Hepatocyte (in vitro differentiated cells): ENCODE data around the gene PAWR. TPM values are rescaled to one million over a fixed set of nuclear protein-coding genes. Genes with fewer than 3 reads are reported as not detected.

Experiments used
- DNase-seq: peaks from one replicate; pipeline ENCODE4 v3.0.0-alpha.2; 2016; ENCODE audit warnings: low spot score
- H2AFZ ChIP-seq: fragments of 200-600 bp; sonication (generic); 2 replicates; pipeline ENCODE4 v1.6.0; 2016; ENCODE audit warnings: antibody characterized with exemption, mild to moderate bottlenecking
- H3K27ac ChIP-seq: fragments of 200-600 bp; sonication (generic); 2 replicates; pipeline ENCODE4 v1.5.1; 2016; ENCODE audit warnings: mild to moderate bottlenecking
- H3K27me3 ChIP-seq: fragments of 200-600 bp; sonication (generic); 2 replicates; pipeline ENCODE4 v1.6.1; 2016
- H3K36me3 ChIP-seq: fragments of 200-600 bp; sonication (generic); replicated peaks from 2 replicates; pipeline ENCODE4 v1.5.1; 2016; ENCODE audit warnings: low read depth; ENCODE audit not compliant: insufficient read depth
- H3K4me1 ChIP-seq: fragments of 200-600 bp; sonication (generic); 2 replicates; pipeline ENCODE4 v1.5.1; 2016; ENCODE audit warnings: mild to moderate bottlenecking, moderate library complexity; ENCODE audit not compliant: insufficient read depth
- H3K4me2 ChIP-seq: fragments of 200-600 bp; sonication (generic); 2 replicates; pipeline ENCODE4 v1.6.0; 2016
- H3K4me3 ChIP-seq: fragments of 200-600 bp; sonication (generic); 2 replicates; pipeline ENCODE4 v1.5.1; 2016; ENCODE audit warnings: mild to moderate bottlenecking
- H3K79me2 ChIP-seq: fragments of 200-600 bp; sonication (generic); 2 replicates; pipeline ENCODE4 v1.6.0; 2017; ENCODE audit warnings: mild to moderate bottlenecking
- H3K9me2 ChIP-seq: fragments of 200-600 bp; sonication (generic); replicated peaks from 2 replicates; pipeline ENCODE4 v1.6.0; 2017; ENCODE audit warnings: mild to moderate bottlenecking; ENCODE audit not compliant: insufficient read depth
- H3K9me3 ChIP-seq: fragments of 200-600 bp; sonication (generic); 2 replicates; pipeline ENCODE4 v1.5.1; 2016; ENCODE audit warnings: low read depth, mild to moderate bottlenecking
- H4K20me1 ChIP-seq: fragments of 200-600 bp; sonication (generic); 2 replicates; pipeline ENCODE4 v1.6.0; 2016; ENCODE audit warnings: mild to moderate bottlenecking; ENCODE audit not compliant: insufficient read depth, poor library complexity, severe bottlenecking
- EZH2 ChIP-seq: fragments of 200-600 bp; sonication (generic); IDR thresholded peaks from 2 replicates; pipeline ENCODE4 v1.6.1; 2016; ENCODE audit warnings: antibody characterized with exemption, mild to moderate bottlenecking, borderline replicate concordance
- EZH2phosphoT487 ChIP-seq: fragments of 200-600 bp; sonication (generic); IDR thresholded peaks from one replicate; pipeline ENCODE4 v1.6.1; 2018; ENCODE audit warnings: antibody characterized with exemption, mild to moderate bottlenecking, low read depth, moderate library complexity; ENCODE audit not compliant: unreplicated experiment, severe bottlenecking
- WGBS: methylation state at CpG from one replicate; pipeline ENCODE4 v1.1.6; 2016; ENCODE audit warnings: low lambda C conversion rate; ENCODE audit errors: missing lambda C conversion rate; 5-methylcytosine and 5-hydroxymethylcytosine counted together
- polyA plus RNA-seq: library from polyadenylated mRNA; unstranded; fragments of >200 nt; fragmentation: Nextera tagmentation; extraction: Ambion mirVana; gene quantifications from 2 replicates; pipeline ENCODE4 v1.2.1, GENCODE V29; 2016
- total RNA-seq: library from RNA; depleted of rRNA; stranded (reverse); fragments of >200 nt; gene quantifications from 2 replicates; pipeline ENCODE4 v1.2.3, GENCODE V29; 2014
- TF ChIP-seq, protein P1 (sequence below): fragments of 200-600 bp; sonication (generic); IDR thresholded peaks from 2 replicates; pipeline ENCODE4 v1.5.1; 2016; ENCODE audit warnings: antibody characterized with exemption, mild to moderate bottlenecking; ENCODE audit not compliant: poor library complexity

PAWR gene
- total and polyA plus RNA-seq, 2 experiments from 2014 or later = 40.5 to 54.9 TPM

- Histone ChIP-seq H3K9me3 (no peaks in the 10 kb centered on the region), H3K36me3 (no peaks in the 10 kb centered on the region), H3K4me2 (no peak overlapping the region), H3K79me2 (no peaks in the 10 kb centered on the region), H3K4me1 (no peaks in the 10 kb centered on the region), H4K20me1 (no peaks in the 10 kb centered on the region), H3K9me2 (no peaks in the 10 kb centered on the region), H3K27ac (no peak overlapping the region), H2AFZ (no peak overlapping the region), H3K4me3 (no peak overlapping the region), H3K27me3 (no peaks in the 10 kb centered on the region)
- TF ChIP-seq, protein P1, sequence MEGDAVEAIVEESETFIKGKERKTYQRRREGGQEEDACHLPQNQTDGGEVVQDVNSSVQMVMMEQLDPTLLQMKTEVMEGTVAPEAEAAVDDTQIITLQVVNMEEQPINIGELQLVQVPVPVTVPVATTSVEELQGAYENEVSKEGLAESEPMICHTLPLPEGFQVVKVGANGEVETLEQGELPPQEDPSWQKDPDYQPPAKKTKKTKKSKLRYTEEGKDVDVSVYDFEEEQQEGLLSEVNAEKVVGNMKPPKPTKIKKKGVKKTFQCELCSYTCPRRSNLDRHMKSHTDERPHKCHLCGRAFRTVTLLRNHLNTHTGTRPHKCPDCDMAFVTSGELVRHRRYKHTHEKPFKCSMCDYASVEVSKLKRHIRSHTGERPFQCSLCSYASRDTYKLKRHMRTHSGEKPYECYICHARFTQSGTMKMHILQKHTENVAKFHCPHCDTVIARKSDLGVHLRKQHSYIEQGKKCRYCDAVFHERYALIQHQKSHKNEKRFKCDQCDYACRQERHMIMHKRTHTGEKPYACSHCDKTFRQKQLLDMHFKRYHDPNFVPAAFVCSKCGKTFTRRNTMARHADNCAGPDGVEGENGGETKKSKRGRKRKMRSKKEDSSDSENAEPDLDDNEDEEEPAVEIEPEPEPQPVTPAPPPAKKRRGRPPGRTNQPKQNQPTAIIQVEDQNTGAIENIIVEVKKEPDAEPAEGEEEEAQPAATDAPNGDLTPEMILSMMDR = no peak
- TF ChIP-seq EZH2phosphoT487 (no peak), EZH2 (no peak)
- 87% methylated on average over 4 of the region's 4 CpGs for WGBS
- no peak for DNase-seq
Measured at GRCh38 chr12:79595273-79595672, 95.5 kb downstream of the PAWR start.

GRCh38 chr12:79592865-79593264 is 97.9 kb downstream of the PAWR start:
- no peaks in the 10 kb centered on the region for H3K4me1 ChIP-seq
- H3K79me2 ChIP-seq = no peaks in the 10 kb centered on the region
- no peaks in the 10 kb centered on the region for H3K36me3 ChIP-seq
- no peak overlapping the region for H3K27ac ChIP-seq
- H3K4me2 ChIP-seq = no peak overlapping the region
- no peak for DNase-seq
- 85% methylated on average over 3 of the region's 3 CpGs for WGBS
- H3K9me2 ChIP-seq = no peaks in the 10 kb centered on the region
- H3K4me3 ChIP-seq = no peak overlapping the region
- H2AFZ ChIP-seq = no peak overlapping the region
- TF ChIP-seq EZH2phosphoT487 (no peak), EZH2 (no peak)
- TF ChIP-seq, protein P1 = no peak
- H4K20me1 ChIP-seq = no peaks in the 10 kb centered on the region
- H3K9me3 ChIP-seq = no peaks in the 10 kb centered on the region
- no peaks in the 10 kb centered on the region for H3K27me3 ChIP-seq

- H3K4me3 ChIP-seq = no peak overlapping the region
Measured at GRCh38 chr12:79591988-79592387, 98.8 kb downstream of the PAWR start.

More at GRCh38 chr12:79591988-79592387, 98.8 kb downstream of the PAWR start:
- H3K9me3 ChIP-seq = no peaks in the 10 kb centered on the region
- no peaks in the 10 kb centered on the region for H3K9me2 ChIP-seq
- no peak overlapping the region for H2AFZ ChIP-seq
- no peak overlapping the region for H3K4me2 ChIP-seq
- no peaks in the 10 kb centered on the region for H4K20me1 ChIP-seq
- H3K4me1 ChIP-seq = no peaks in the 10 kb centered on the region
- H3K79me2 ChIP-seq = no peaks in the 10 kb centered on the region
- no peak for DNase-seq
- WGBS = 88% methylated on average over 1 of the region's 1 CpG
- TF ChIP-seq EZH2 = no peak
- no peak for TF ChIP-seq EZH2phosphoT487
- TF ChIP-seq, protein P1 = no peak
- no peaks in the 10 kb centered on the region for H3K36me3 ChIP-seq
- no peaks in the 10 kb centered on the region for H3K27me3 ChIP-seq
- H3K27ac ChIP-seq = no peak overlapping the region
